GM21528 (cell line): ENCODE measurements around the gene ARHGAP15.

Experiments
- ATAC-seq: cut with Tn5 transposase; IDR thresholded peaks from one replicate; pipeline ENCODE4 v1.9.1; 2021; ENCODE audit warnings: mild to moderate bottlenecking, moderate library complexity; ENCODE audit not compliant: unreplicated experiment, low FRiP score

ARHGAP15 gene

GRCh38 chr2:143551971-143552650, 422.9 kb downstream of the ARHGAP15 start:
- no peak for ATAC-seq

GRCh38 chr2:143553261-143553660, 424.0 kb downstream of the ARHGAP15 start:
- no peak for ATAC-seq

GRCh38 chr2:143558665-143559064, 429.4 kb downstream of the ARHGAP15 start:
- no peak for ATAC-seq

DNA sequence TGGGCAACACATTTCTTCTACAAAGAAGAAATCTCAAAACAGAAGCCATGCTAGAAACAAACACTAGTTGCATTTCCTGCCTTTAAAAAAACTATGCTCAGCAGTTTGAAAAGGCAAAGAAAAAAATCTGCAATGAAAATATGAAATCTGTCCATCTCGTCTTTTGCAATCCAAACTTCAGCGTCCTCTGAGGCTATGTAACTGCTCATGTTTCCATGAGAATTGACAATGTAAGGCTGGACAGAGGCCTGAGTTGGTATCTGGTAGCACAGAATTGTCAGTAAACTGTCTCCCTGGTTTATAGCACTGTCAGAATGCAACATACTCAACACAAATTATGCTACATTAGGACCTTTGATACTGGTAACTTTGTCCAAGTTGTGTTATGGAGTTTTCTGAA, 429.9 kb downstream of the ARHGAP15 start:
- no peak for ATAC-seq

DNA sequence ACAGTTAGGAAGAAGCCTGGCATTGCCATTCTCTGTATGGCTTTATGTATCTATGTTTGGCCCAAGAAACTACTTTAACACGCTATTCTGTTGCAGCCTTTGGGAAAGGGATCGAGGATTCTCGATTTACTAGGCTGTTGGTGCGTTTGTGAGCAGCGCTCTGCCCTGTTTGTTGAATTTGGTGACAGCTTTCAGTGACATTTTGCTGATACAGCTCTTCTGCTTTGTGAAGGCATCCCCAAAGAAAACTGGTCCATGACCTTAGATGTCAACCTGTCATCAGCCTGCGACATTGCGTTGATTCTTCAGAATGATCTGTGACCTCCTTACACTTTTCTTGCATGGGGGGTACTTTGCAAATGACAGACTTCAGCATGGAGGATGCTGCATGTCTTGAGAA, 431.5 kb downstream of the ARHGAP15 start:
- ATAC-seq, result no peak

DNA sequence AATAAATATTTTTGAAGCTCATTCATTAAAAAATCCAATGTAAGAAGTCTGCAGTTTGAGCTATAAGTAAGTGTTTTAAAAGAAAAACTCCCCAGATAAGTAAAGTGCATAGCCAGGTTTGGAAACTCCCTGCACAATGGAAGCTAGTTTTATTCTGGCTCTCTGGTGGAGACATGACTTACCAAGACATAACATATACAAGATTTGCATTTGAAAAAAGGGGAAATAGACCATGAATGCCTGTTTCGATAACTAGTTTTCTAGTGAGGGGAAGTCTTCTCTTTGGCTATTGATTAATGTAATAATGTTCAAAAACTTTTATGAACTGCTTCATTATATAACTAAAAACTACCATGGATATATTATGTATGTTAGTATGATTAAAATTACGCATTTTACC, 435.2 kb downstream of the ARHGAP15 start:
- peak; percentile 97 for ATAC-seq

DNA sequence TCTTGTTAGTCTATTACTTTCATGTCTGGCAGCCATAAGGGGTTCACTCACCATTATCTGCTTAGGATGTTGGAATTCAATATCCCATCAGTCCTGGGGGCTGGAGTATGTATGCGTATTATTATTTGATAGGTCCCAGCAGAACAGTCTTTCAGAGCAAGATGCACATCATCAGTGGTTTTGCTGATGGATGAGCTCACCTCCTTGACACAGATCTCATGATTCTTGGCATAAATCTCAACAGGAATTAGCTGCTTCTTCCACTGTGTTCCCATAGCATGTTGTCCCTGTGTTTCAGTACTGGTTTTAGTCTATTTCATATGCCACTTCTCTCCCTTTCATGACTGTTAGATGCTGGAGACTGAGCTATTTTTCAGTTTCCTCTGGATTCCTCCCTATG, 442.5 kb downstream of the ARHGAP15 start:
- no peak for ATAC-seq

DNA sequence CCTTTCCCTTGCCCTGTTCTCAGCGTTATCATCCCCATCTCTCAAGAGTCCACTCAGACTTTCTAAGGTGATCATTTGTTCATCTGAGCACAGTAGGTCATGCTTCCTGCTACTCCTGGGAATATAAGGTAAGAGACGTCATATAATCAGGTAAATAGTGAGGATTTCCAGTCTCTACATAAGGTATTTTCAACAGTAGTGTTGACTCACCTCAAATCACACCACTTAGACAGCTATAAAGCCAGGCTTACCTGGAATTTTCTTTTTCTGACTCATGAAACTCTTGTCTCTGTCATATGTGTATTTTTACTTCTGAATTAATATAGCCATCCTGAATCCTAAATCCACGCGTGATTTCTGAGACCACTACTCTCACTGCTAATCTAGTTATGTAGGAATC, 443.2 kb downstream of the ARHGAP15 start:
- no peak for ATAC-seq

- no peak for ATAC-seq
These were observed 444.9 kb downstream of the ARHGAP15 start for GRCh38 chr2:143574069-143574468.

DNA sequence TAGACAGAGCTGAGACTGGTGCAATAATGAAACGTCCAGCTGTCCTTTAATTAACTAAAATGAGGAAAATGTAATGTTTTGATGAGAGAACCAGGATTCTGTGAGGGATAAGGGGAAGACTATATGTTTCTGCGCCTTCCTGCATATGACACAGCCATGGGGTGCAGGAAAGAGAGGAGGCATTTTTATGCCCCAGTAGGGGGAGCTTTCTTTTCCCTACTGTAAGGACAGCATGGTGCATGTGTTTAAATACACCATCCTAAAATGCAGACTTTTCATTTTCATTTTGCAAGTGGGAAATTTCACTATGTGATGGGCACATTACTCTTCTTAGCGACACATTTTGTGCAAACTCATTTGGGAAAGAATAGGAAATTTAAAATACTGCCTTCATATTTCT, 446.1 kb downstream of the ARHGAP15 start:
- ATAC-seq, result no peak

DNA sequence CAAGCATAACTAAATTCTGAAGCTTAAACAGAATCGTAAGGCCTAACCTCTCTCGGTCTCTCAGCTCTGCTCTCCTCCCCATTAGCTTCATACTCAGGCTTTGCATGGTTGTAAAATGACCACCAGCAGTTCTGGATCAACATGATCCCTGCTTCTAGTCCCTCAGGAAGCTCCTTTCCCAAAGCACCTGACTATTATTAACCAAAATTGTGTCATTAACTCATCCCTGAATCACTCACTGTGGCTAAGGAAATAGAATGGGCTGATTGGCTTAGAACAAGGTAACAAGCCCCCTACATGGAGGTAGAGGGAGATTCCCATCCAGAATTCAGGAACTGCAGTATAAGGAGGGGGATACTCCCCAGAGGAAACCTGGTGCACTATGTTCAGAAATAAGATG, 448.3 kb downstream of the ARHGAP15 start:
- no peak for ATAC-seq

GRCh38 chr2:143579456-143579855, 450.2 kb downstream of the ARHGAP15 start:
- no peak for ATAC-seq

GRCh38 chr2:143581134-143581533, 451.9 kb downstream of the ARHGAP15 start:
- no peak for ATAC-seq

- ATAC-seq, result no peak
These were observed 453.0 kb downstream of the ARHGAP15 start for GRCh38 chr2:143582046-143582747.

DNA sequence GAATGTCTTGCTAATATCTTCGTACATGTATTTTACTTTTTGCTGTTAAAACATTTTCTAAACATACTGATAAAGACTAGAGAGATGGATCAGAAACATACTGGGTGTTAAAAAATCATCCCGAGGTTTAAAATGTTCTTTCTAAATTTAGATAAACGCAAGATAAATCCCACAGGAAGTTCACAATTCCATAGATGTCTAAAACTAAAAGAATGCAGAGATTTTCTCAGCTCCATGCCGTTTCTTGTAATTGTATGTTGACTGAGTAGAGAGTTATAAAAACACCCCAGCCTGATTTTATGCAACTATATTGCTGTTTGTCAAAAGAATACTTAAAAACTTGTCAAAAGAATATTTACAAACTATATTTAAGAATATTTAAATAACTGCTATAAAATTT, 455.7 kb downstream of the ARHGAP15 start:
- ATAC-seq, result no peak

DNA sequence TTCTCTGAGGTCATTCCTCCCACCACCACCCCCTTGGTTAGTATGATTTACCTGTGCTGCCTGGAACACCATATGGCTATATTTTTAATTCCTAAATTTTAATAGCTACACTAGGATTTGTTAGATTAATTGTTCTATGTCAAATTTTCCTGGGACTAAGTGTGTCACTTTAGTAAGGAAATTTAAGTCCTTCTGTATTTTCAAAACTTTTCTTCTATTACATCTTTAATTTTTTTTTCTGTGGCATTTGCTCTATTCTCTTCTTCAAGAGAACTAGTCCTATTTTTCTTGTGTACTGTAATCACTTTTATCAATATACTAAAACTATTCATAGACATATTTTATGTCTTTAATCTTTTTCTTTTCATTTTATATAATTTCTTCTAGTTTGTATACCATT, 456.9 kb downstream of the ARHGAP15 start:
- no peak for ATAC-seq

DNA sequence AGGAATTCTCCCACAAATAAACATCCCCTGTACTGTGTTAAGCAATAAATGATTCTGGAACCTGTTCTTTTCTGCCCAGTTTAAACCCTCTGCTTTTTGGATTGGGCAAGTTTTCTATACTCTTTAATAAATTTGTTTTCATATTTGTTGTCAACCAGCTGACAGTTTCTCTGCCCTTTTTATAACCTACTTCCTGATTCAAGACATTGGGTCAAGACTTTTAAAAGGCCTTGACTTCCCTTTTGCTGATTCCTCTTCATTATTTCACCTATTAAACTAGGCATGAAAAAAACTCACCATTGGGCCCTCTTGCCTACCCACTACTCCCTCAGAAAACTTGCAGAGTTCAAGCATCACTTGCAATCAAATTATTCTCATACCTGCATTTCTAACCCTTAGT, 459.5 kb downstream of the ARHGAP15 start:
- no peak for ATAC-seq

- ATAC-seq, result no peak
These were observed 464.9 kb downstream of the ARHGAP15 start for GRCh38 chr2:143594161-143594560.

DNA sequence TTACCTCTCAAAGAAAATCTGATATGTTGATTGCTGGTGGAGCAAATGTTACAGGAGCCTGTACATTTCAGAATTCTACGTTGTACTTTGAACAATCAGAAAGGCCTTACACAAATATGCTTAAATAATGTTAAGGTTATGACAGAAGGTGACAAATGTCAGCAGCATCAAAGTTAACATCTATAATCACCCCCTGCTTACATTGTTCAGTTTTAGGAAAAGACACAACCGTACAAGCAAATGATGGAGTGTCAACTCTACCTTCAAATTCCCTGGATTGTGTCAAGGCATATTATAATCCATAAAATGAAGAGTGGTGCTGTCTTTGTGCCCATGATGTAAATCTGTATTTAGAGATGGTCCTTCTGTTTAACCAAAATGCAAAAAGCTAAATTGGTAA, 465.5 kb downstream of the ARHGAP15 start:
- no peak for ATAC-seq

GRCh38 chr2:143600116-143600515, 470.9 kb downstream of the ARHGAP15 start:
- no peak for ATAC-seq

- no peak for ATAC-seq
These were observed 472.6 kb downstream of the ARHGAP15 start for GRCh38 chr2:143601828-143602227.

GRCh38 chr2:143603035-143603655, 473.9 kb downstream of the ARHGAP15 start:
- no peak for ATAC-seq
